ENCODE results near the gene CENPV. TPM values are rescaled to one million over a fixed set of nuclear protein-coding genes. Genes with fewer than 3 reads are reported as not detected.
"Not testable (repeated sequence)": the region's sequence is repeated elsewhere in the genome, so short reads cannot be mapped to it uniquely, and the experiment has no call there.

CENPV gene
- total RNA-seq, 4 donors from 2014 or later = 27.0 to 156 (median 57.1) TPM

DNA sequence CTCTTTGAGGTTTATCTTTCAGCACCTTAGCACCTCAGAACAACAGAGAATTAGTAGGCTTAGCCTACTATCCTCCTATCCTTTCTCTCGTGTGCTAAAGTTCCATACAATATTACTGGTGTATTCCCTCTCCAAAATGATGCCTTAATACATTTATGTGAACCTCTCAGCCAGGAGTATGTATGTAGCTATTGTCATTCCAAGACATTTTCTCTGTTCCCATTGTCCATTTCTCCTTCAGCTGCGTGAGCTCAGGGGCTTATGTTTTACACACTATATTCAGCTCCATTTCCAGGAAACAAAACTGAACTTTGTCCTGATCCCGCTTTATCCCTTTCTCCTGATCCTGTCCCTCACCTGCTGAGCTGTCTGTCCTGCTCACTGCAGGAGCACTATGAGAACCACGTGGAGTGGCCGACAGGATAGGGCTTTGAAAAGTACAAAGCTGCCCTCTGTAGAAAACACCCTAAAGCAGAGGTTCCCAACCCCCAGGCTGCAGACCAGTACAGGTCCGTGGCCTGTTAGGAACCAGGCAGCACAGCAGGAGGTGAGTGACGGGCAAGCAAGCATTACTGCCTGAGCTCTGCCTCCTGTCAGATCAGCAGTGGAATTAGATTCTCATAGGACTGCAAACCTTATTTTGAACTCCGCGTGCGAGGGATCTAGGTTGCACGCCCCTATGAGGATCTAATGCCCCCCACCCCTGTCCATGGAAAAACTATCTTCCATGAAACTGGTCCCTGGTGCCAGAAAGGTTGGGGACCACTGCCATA is 55.7 kb downstream of the CENPV start:
- in situ Hi-C loops (cut with MboI; ENCODE audit: low pct_ligation_motif_present in 1 of 4, low pct_unique_long_range_greater_than_20kb in 1 of 4, low sequenced_read_pairs in 3 of 4) = no loop called here
- WGBS, 2 donors (ENCODE audit: low coverage in 1 of 2) = 56 to 63% methylated on average over 5 to 11 of the region's 11 CpGs
- H3K36me3 ChIP-seq = no peaks in the 10 kb centered on the region
- peaks cover 5 to 58% (median 24%) of the 10 kb centered on the region in 4 donors for H3K4me1 ChIP-seq
- no peaks in the 10 kb centered on the region for H3K27me3 ChIP-seq
- peak overlapping the region; percentile 81 to 91 (median 86) for H3K27ac ChIP-seq
- no peak for TF ChIP-seq POLR2AphosphoS5 (IDR thresholded peaks at IDR 0.05)
- no peak for TF ChIP-seq CTCF (IDR thresholded peaks at IDR 0.05)
- no peak for TF ChIP-seq POLR2A (IDR thresholded peaks at IDR 0.05)
- no peak for TF ChIP-seq EP300 (IDR thresholded peaks at IDR 0.05; ENCODE audit: low read depth)
- H3K9me3 ChIP-seq = no peaks in the 10 kb centered on the region
- peak; percentile 57 for DNase-seq
- peak overlapping the region in 1 of 4 donors; percentile 1 for H3K4me3 ChIP-seq
- intact Hi-C loops (cut with DNase I; ENCODE audit: low total_unique reads) = no loop called here

DNA sequence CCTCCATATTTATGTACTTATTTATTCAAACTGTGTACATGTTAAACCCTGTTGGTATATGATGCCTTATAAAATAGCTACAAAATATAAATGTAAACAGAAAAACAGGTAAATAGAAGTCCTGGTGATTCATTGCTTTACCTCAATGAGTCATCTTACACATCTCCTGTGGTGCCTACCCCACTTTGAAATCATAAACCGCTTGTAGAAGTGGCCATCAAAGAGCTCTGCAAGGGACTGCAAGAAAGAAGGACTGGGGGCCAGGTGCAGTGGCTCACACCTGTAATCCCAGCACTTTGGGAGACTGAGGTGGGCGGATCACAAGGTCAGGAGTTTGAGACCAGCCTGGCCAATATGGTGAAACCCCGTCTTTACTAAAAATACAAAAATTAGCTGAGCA is 57.2 kb downstream of the CENPV start:
- Histone ChIP-seq H3K27ac (peak overlapping the region; percentile 81 to 91 (median 86)), H3K4me1 (peaks cover 5 to 60% (median 25%) of the 10 kb centered on the region in 4 donors)
- intact Hi-C loops (cut with DNase I; ENCODE audit: low total_unique reads); H3K27me3 ChIP-seq; in situ Hi-C loops (cut with MboI; ENCODE audit: low pct_ligation_motif_present in 1 of 4, low pct_unique_long_range_greater_than_20kb in 1 of 4, low sequenced_read_pairs in 3 of 4); DNase-seq; H3K36me3 ChIP-seq; H3K4me3 ChIP-seq; H3K9me3 ChIP-seq: not testable (repeated sequence)
- WGBS, 2 donors (ENCODE audit: low coverage in 1 of 2) = 79 to 80% methylated on average over 1 to 3 of the region's 3 CpGs

GRCh38 chr17:16294560-16294959 is 58.7 kb downstream of the CENPV start:
- intact Hi-C loops (cut with DNase I; ENCODE audit: low total_unique reads) = no loop called here
- in situ Hi-C loops (cut with MboI; ENCODE audit: low pct_ligation_motif_present in 1 of 4, low pct_unique_long_range_greater_than_20kb in 1 of 4, low sequenced_read_pairs in 3 of 4) = no loop called here
- TF ChIP-seq CTCF (IDR thresholded peaks at IDR 0.05) = no peak
- no peak for TF ChIP-seq POLR2AphosphoS5 (IDR thresholded peaks at IDR 0.05)
- no peak for TF ChIP-seq POLR2A (IDR thresholded peaks at IDR 0.05)
- H3K9me3 ChIP-seq = no peaks in the 10 kb centered on the region
- peaks cover 5 to 61% (median 28%) of the 10 kb centered on the region in 4 donors for H3K4me1 ChIP-seq
- H3K27me3 ChIP-seq = no peaks in the 10 kb centered on the region
- H3K4me3 ChIP-seq = no peak overlapping the region
- 78% methylated on average over 2 of the region's 2 CpGs; no CpG with 5 or more reads in 1 of the 2 donors for WGBS, 2 donors (ENCODE audit: low coverage in 1 of 2)
- no peaks in the 10 kb centered on the region for H3K36me3 ChIP-seq
- H3K27ac ChIP-seq = peak overlapping the region; percentile 59 to 91 (median 70)
- no peak for DNase-seq

DNA sequence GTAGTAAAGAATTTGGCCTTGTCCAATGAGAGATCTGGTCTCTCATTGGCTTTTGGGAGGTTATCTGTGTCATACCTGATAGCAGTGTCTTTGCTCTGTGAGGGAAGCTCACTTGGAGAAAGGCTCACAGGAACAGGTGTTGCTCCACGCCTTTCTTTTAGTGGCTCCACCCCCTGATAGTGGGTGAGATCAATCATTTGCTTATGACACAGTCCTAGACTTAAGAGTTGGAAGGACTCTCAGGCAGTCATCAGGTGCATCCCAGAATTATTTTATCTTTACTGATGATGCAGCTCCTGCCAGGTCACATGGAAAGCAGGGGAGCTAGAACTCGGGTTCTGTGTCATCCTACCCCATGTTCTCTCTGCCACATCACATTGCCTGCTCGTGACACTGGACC is 59.3 kb downstream of the CENPV start:
- H3K27me3 ChIP-seq = no peaks in the 10 kb centered on the region
- H3K27ac ChIP-seq = peak overlapping the region; percentile 59 to 91 (median 70)
- H3K9me3 ChIP-seq = no peaks in the 10 kb centered on the region
- H3K36me3 ChIP-seq = no peaks in the 10 kb centered on the region
- peak in 2 of 3 donors; percentile 13 to 65 for TF ChIP-seq POLR2AphosphoS5 (IDR thresholded peaks at IDR 0.05)
- TF ChIP-seq EP300 (IDR thresholded peaks at IDR 0.05; ENCODE audit: low read depth) = no peak
- in situ Hi-C loops (cut with MboI; ENCODE audit: low pct_ligation_motif_present in 1 of 4, low pct_unique_long_range_greater_than_20kb in 1 of 4, low sequenced_read_pairs in 3 of 4) = no loop called here
- DNase-seq = peak; percentile 67
- no peak overlapping the region for H3K4me3 ChIP-seq
- intact Hi-C loops (cut with DNase I; ENCODE audit: low total_unique reads) = no loop called here
- H3K4me1 ChIP-seq = peaks cover 5 to 61% (median 33%) of the 10 kb centered on the region in 4 donors
- 40 to 61% methylated on average over 1 to 3 of the region's 3 CpGs for WGBS, 2 donors (ENCODE audit: low coverage in 1 of 2)

Other genes with a start within 250 kb of the CENPV start
- 100 to 1,000 TPM; 267 to 519 (median 376) TPM for gene NCOR1, start 137.9 kb downstream of the CENPV start, total RNA-seq
- gene PIGL, start 136.3 kb downstream of the CENPV start, total RNA-seq = 100 to 1,000 TPM in 2 of 4 donors, 10 to 100 TPM in 2; 60.9 to 142 (median 101) TPM
- 1,000 to 10,000 TPM in 1 of 4 donors, 100 to 1,000 TPM in 3; 426 to 1,167 (median 805) TPM for gene UBB, start 27.6 kb upstream of the CENPV start, total RNA-seq
- gene TRPV2, start 62.1 kb upstream of the CENPV start, total RNA-seq = 1 to 10 TPM; 2.4 to 8.2 (median 4.4) TPM
- gene LRRC75A, start 138.7 kb upstream of the CENPV start, total RNA-seq = 100 to 1,000 TPM in 2 of 4 donors, 10 to 100 TPM in 2; 67.9 to 194 (median 115) TPM
- gene ZNF287, start 215.7 kb upstream of the CENPV start, total RNA-seq = 1 to 10 TPM in 3 of 4 donors, not detected in 1; 2.5 to 5.2 (median 2.5) TPM

All from transverse colon (tissue), 4 donors.